Left cardiac atrium (tissue), 4 donors: ENCODE measurements around the gene NR2F6. TPM values are rescaled to one million over a fixed set of nuclear protein-coding genes. Genes with fewer than 3 reads are reported as not detected.

Experiments
- ATAC-seq, 2 donors: fragments of 200-7000 bp; cut with Tn5 transposase; one replicate each; pipeline ENCODE4 v1.9.1; 2020; ENCODE audit warnings: mild to moderate bottlenecking in 2 of 2, moderate library complexity in 2 of 2
- DNase-seq: peaks from one replicate; pipeline ENCODE4 v3.0.0-alpha.2; 2020
- intact Hi-C, 2 donors: fragments of 100-400 bp; cut with DNase I; formaldehyde crosslinking; loops; one replicate each; pipeline versions ENCODE4 v1.14.1 to v1.15.1; 2022 to 2023
- total RNA-seq, 2 donors: library from RNA; stranded (reverse); fragmentation: NEBNext Ultra II Directional; extraction: Animal tissue kit (Norgen Biotek cat#: 25700); gene quantifications; one replicate each; pipeline ENCODE4 v1.2.1, GENCODE V29; 2021
- donor health status: DM: no; HTN: yes; CAD: no.
- donor health status: DM: no; HTN: yes; CAD: no; lungs with severe emphysema.
- donor health status: DM: yes; HTN: yes; CAD: no.
- donor health status: Dilated cardiomyopathy.

NR2F6 gene
- total RNA-seq, 2 donors from 2014 or later: 40.5 to 49.9 TPM

GRCh38 chr19:17225053-17225452 lies 20.7 kb downstream of the NR2F6 start:
- intact Hi-C loops: no loop called here
- ATAC-seq (no peak), DNase-seq (no peak)

- intact Hi-C loops: no loop called here
- DNase-seq (peak; percentile 70), ATAC-seq (peak in 1 of 2 donors; percentile 40)
Measured at GRCh38 chr19:17220207-17220758, 25.4 kb downstream of the NR2F6 start.

- no peak for ATAC-seq
- no peak for DNase-seq
- intact Hi-C loops: loop anchor here in 1 of 2 donors (5.0 kb wide), 1 partner anchor 142 kb away; the partner anchor contains the start of genes HAUS8 and MYO9B
Measured at GRCh38 chr19:17219286-17219685, 26.4 kb downstream of the NR2F6 start.

- ATAC-seq: no peak
- intact Hi-C loops: loop anchor here in 1 of 2 donors (5.0 kb wide), 1 partner anchor 139 kb away; the partner anchor contains the start of genes HAUS8 and MYO9B
- DNase-seq: no peak
Measured at GRCh38 chr19:17216058-17216670, 29.6 kb downstream of the NR2F6 start.

GRCh38 chr19:17215127-17215971 lies 30.4 kb downstream of the NR2F6 start, which contains the start of gene USE1:
TSS of gene USE1 (plus strand) at chr19:17215357. CDS start at chr19:17215406, 49 bp downstream.
- peak; percentile 93 to 96 for ATAC-seq
- intact Hi-C loops: loop anchor here in 1 of 2 donors (5.0 kb wide), 1 partner anchor 138 kb away; the partner anchor contains the start of genes HAUS8 and MYO9B
- DNase-seq: peak; percentile 92

- intact Hi-C loops: loop anchor here in 1 of 2 donors (5.0 kb wide), 1 partner anchor 137 kb away; the partner anchor contains the start of genes HAUS8 and MYO9B
- DNase-seq: no peak
- no peak for ATAC-seq
Measured at GRCh38 chr19:17214508-17215126, 31.1 kb downstream of the NR2F6 start.

- DNase-seq (no peak), ATAC-seq (no peak)
- intact Hi-C loops: no loop called here
Measured at GRCh38 chr19:17213334-17213733, 32.4 kb downstream of the NR2F6 start.

GRCh38 chr19:17211547-17212446 lies 33.9 kb downstream of the NR2F6 start:
- DNase-seq: no peak
- no peak for ATAC-seq
- intact Hi-C loops: no loop called here

GRCh38 chr19:17210296-17210695 lies 35.4 kb downstream of the NR2F6 start:
- ATAC-seq: no peak
- no peak for DNase-seq
- intact Hi-C loops: no loop called here

GRCh38 chr19:17209126-17210036 lies 36.3 kb downstream of the NR2F6 start:
- no peak for DNase-seq
- intact Hi-C loops: loop anchor here in 1 of 2 donors (10.0 kb wide), 1 partner anchor 75 kb away; the partner anchor contains the start of gene ANKLE1
- peak in 1 of 2 donors; percentile 11 for ATAC-seq

- ATAC-seq: no peak
- DNase-seq: no peak
- intact Hi-C loops: loop anchor here in 1 of 2 donors (10.0 kb wide), 1 partner anchor 78 kb away; the partner anchor contains the start of gene ANKLE1
Measured at GRCh38 chr19:17206736-17207581, 38.8 kb downstream of the NR2F6 start.

- intact Hi-C loops: loop anchor here in 1 of 2 donors (10.0 kb wide), 1 partner anchor 79 kb away; the partner anchor contains the start of gene ANKLE1
- peak; percentile 55 for DNase-seq
- peak; percentile 48 to 64 for ATAC-seq
Measured at GRCh38 chr19:17205237-17206140, 40.2 kb downstream of the NR2F6 start.

- DNase-seq (no peak), ATAC-seq (no peak)
- intact Hi-C loops: loop anchor here in 1 of 2 donors (10.0 kb wide), 1 partner anchor 82 kb away; the partner anchor contains the start of gene ANKLE1
Measured at GRCh38 chr19:17202713-17203112, 43.0 kb downstream of the NR2F6 start.

- DNase-seq: no peak
Measured at GRCh38 chr19:17202249-17202648, 43.5 kb downstream of the NR2F6 start.

More at GRCh38 chr19:17202249-17202648, 43.5 kb downstream of the NR2F6 start:
- intact Hi-C loops: loop anchor here in 1 of 2 donors (10.0 kb wide), 1 partner anchor 83 kb away; the partner anchor contains the start of gene ANKLE1
- no peak for ATAC-seq
